HK-2 (cell line): ENCODE data around the gene CALU.

Experiments
- DNase-seq: peaks from one replicate; pipeline ENCODE4 v3.0.0-alpha.2; 2018; ENCODE audit not compliant: unreplicated experiment

CALU gene

GRCh38 chr7:128811631-128812430, 72.7 kb downstream of the CALU start:
- DNase-seq = no peak

GRCh38 chr7:128812514-128813168, 73.5 kb downstream of the CALU start:
- no peak for DNase-seq

- no peak for DNase-seq
These were observed 75.3 kb downstream of the CALU start for GRCh38 chr7:128814499-128814898.

GRCh38 chr7:128815289-128815942, 76.3 kb downstream of the CALU start:
- no peak for DNase-seq

GRCh38 chr7:128818694-128819093, 79.5 kb downstream of the CALU start:
- DNase-seq = no peak
